GF-D8 (cell line): ENCODE measurements around the gene PGF.
"Not testable (repeated sequence)": the region's sequence is repeated elsewhere in the genome, so short reads cannot be mapped to it uniquely, and the experiment has no call there.

ENCODE experiments used
- DNase-seq: peaks from one replicate; lab custom pipeline; 2025; lab: John Stamatoyannopoulos, UW

PGF gene

GRCh38 chr14:74942181-74942580 is 13.2 kb downstream of the PGF start:
- no peak for DNase-seq

GRCh38 chr14:74941676-74942097 is 13.7 kb downstream of the PGF start:
- peak; percentile 32 for DNase-seq

GRCh38 chr14:74940956-74941565 is 14.3 kb downstream of the PGF start:
- DNase-seq, result no peak

GRCh38 chr14:74938531-74939495 is 16.6 kb downstream of the PGF start:
- DNase-seq, result no peak

GRCh38 chr14:74937171-74937570 is 18.2 kb downstream of the PGF start:
- DNase-seq, result no peak

- DNase-seq, result no peak
Observed at GRCh38 chr14:74936731-74937130, 18.7 kb downstream of the PGF start.

GRCh38 chr14:74936151-74936550 is 19.2 kb downstream of the PGF start:
- DNase-seq, result no peak

- no peak for DNase-seq
Observed at GRCh38 chr14:74935360-74935680, 20.1 kb downstream of the PGF start.

GRCh38 chr14:74934476-74935359 is 20.7 kb downstream of the PGF start:
- no peak for DNase-seq

- no peak for DNase-seq
Observed at GRCh38 chr14:74934041-74934440, 21.4 kb downstream of the PGF start.

GRCh38 chr14:74932936-74933335 is 22.5 kb downstream of the PGF start:
- not testable (repeated sequence) for DNase-seq

GRCh38 chr14:74932401-74932901 is 22.9 kb downstream of the PGF start:
- no peak for DNase-seq

- DNase-seq, result not testable (repeated sequence)
Observed at GRCh38 chr14:74931744-74932143, 23.7 kb downstream of the PGF start.

GRCh38 chr14:74929242-74929641 is 26.2 kb downstream of the PGF start:
- DNase-seq, result no peak

- DNase-seq, result no peak
Observed at GRCh38 chr14:74927225-74927624, 28.2 kb downstream of the PGF start.

- no peak for DNase-seq
Observed at GRCh38 chr14:74924061-74924460, 31.3 kb downstream of the PGF start.

- DNase-seq, result no peak
Observed at GRCh38 chr14:74922752-74923401, 32.5 kb downstream of the PGF start, which contains the start of gene RPS6KL1. Gene RPS6KL1 (minus strand): TSS chr14:74923260. CDS start chr14:74921541, 1,719 bp downstream.

GRCh38 chr14:74921987-74922751 is 33.2 kb downstream of the PGF start:
- no peak for DNase-seq

- no peak for DNase-seq
Observed at GRCh38 chr14:74921053-74921620, 34.3 kb downstream of the PGF start.

- no peak for DNase-seq
Observed at GRCh38 chr14:74920281-74920680, 35.1 kb downstream of the PGF start.
